ENCODE measurements around the gene VARS2. TPM values are rescaled to one million over a fixed set of nuclear protein-coding genes. Genes with fewer than 3 reads are reported as not detected.
A peak's percentile ranks its signal among the peaks of the same experiment; 100 is the strongest.

VARS2 gene
- polyA plus RNA-seq, 1 donor (not counting 4 experiments of a cell fraction or from before 2014, with no cell fraction given): 13.8 TPM

DNA sequence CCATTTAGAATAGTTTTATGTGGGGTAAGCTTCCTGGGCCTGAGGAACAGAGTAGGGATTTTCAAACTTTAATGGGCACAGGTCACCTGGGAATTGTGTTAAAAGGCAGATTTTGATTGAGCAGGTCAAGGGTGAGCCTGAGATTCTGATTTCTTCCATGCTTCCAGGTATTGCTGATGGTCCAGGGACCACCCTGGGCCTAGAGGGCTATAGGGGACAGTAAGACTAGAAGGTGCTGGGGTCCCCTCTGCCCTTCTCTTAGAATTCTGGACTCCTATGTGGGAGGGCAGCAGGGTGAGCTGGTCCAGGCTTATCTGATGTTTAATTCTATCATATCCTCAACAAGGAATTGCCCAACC, 27.2 kb upstream of the VARS2 start:
- DNase-seq (ENCODE audit: low read depth, low spot score) (no peak), FAIRE-seq (no peak)
- Histone ChIP-seq H3K4me2 (ENCODE audit: control insufficient read depth, extremely low read depth, insufficient read depth, low read depth, low read length) (peak overlapping the region; percentile 86), H3K9me1 (ENCODE audit: control insufficient read depth, extremely low read depth, insufficient read depth, low read length) (peaks cover 8% of the 10 kb centered on the region), H3K36me3 (ENCODE audit: control insufficient read depth in 2 of 2, extremely low read depth in 1 of 2, insufficient read depth in 2 of 2, low read length in 2 of 2) (peaks cover 27 to 35% of the 10 kb centered on the region in 2 experiments), H3K27me3 (ENCODE audit: control insufficient read depth, extremely low read depth, insufficient read depth, low read length) (no peaks in the 10 kb centered on the region), H2AFZ (ENCODE audit: control insufficient read depth, low read length) (no peak overlapping the region), H4K20me1 (ENCODE audit: control insufficient read depth, extremely low read depth, insufficient read depth, low read length) (peaks cover 30% of the 10 kb centered on the region), H3K79me2 (ENCODE audit: control insufficient read depth, insufficient read depth, low read length) (peaks cover 79% of the 10 kb centered on the region), H3K9ac (ENCODE audit: control insufficient read depth, extremely low read depth, insufficient read depth, low read length) (peak overlapping the region; percentile 99), H3K4me1 (ENCODE audit: control insufficient read depth, extremely low read depth, insufficient read depth, low read length) (peaks cover 63% of the 10 kb centered on the region), H3K4me3 (ENCODE audit: control insufficient read depth in 2 of 3, extremely low read depth in 1 of 3, insufficient read depth in 2 of 3, low read depth in 1 of 3, low read length in 3 of 3) (peak overlapping the region; percentile 72 to 87 (median 84)), H3K9me3 (ENCODE audit: control insufficient read depth, low read depth, low read length) (no peaks in the 10 kb centered on the region), H3K27ac (ENCODE audit: control insufficient read depth, insufficient read depth, low read length) (peak overlapping the region; percentile 98)
- TF ChIP-seq, protein P1, sequence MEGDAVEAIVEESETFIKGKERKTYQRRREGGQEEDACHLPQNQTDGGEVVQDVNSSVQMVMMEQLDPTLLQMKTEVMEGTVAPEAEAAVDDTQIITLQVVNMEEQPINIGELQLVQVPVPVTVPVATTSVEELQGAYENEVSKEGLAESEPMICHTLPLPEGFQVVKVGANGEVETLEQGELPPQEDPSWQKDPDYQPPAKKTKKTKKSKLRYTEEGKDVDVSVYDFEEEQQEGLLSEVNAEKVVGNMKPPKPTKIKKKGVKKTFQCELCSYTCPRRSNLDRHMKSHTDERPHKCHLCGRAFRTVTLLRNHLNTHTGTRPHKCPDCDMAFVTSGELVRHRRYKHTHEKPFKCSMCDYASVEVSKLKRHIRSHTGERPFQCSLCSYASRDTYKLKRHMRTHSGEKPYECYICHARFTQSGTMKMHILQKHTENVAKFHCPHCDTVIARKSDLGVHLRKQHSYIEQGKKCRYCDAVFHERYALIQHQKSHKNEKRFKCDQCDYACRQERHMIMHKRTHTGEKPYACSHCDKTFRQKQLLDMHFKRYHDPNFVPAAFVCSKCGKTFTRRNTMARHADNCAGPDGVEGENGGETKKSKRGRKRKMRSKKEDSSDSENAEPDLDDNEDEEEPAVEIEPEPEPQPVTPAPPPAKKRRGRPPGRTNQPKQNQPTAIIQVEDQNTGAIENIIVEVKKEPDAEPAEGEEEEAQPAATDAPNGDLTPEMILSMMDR (optimal IDR thresholded peaks at IDR 0.05 in 1 of 3, IDR thresholded peaks at IDR 0.05 in 1 of 3, conservative IDR thresholded peaks at IDR 0.05 in 1 of 3; ENCODE audit: extremely low read depth in 1 of 3, insufficient read depth in 2 of 3, low read length in 3 of 3): no peak
- no peak for TF ChIP-seq EZH2 (IDR thresholded peaks at IDR 0.05; ENCODE audit: low read length)
- dilution Hi-C loops (cut with MboI; ENCODE audit: extremely low pct_ligation_motif_present, low sequenced_read_pairs): no loop called here

- no peaks in the 10 kb centered on the region for H3K9me3 ChIP-seq (ENCODE audit: control insufficient read depth, low read depth, low read length)
- H3K27me3 ChIP-seq (ENCODE audit: control insufficient read depth, extremely low read depth, insufficient read depth, low read length): no peaks in the 10 kb centered on the region
- H3K79me2 ChIP-seq (ENCODE audit: control insufficient read depth, insufficient read depth, low read length): peaks cover 84% of the 10 kb centered on the region
- DNase-seq (ENCODE audit: low read depth, low spot score): no peak
- peaks cover 40 to 45% of the 10 kb centered on the region in 2 experiments for H3K36me3 ChIP-seq (ENCODE audit: control insufficient read depth in 2 of 2, extremely low read depth in 1 of 2, insufficient read depth in 2 of 2, low read length in 2 of 2)
- peaks cover 30% of the 10 kb centered on the region for H4K20me1 ChIP-seq (ENCODE audit: control insufficient read depth, extremely low read depth, insufficient read depth, low read length)
- peaks cover 55% of the 10 kb centered on the region for H3K4me1 ChIP-seq (ENCODE audit: control insufficient read depth, extremely low read depth, insufficient read depth, low read length)
- H3K4me2 ChIP-seq (ENCODE audit: control insufficient read depth, extremely low read depth, insufficient read depth, low read depth, low read length): no peak overlapping the region
- dilution Hi-C loops (cut with MboI; ENCODE audit: extremely low pct_ligation_motif_present, low sequenced_read_pairs): no loop called here
- peaks cover 8% of the 10 kb centered on the region for H3K9me1 ChIP-seq (ENCODE audit: control insufficient read depth, extremely low read depth, insufficient read depth, low read length)
- TF ChIP-seq, protein P1 (optimal IDR thresholded peaks at IDR 0.05 in 1 of 3, IDR thresholded peaks at IDR 0.05 in 1 of 3, conservative IDR thresholded peaks at IDR 0.05 in 1 of 3; ENCODE audit: extremely low read depth in 1 of 3, insufficient read depth in 2 of 3, low read length in 3 of 3): no peak
- no peak for TF ChIP-seq EZH2 (IDR thresholded peaks at IDR 0.05; ENCODE audit: low read length)
- no peak overlapping the region for H2AFZ ChIP-seq (ENCODE audit: control insufficient read depth, low read length)
- H3K4me3 ChIP-seq (ENCODE audit: control insufficient read depth in 2 of 3, extremely low read depth in 1 of 3, insufficient read depth in 2 of 3, low read depth in 1 of 3, low read length in 3 of 3): no peak overlapping the region
- H3K9ac ChIP-seq (ENCODE audit: control insufficient read depth, extremely low read depth, insufficient read depth, low read length): no peak overlapping the region
- peak overlapping the region; percentile 25 for H3K27ac ChIP-seq (ENCODE audit: control insufficient read depth, insufficient read depth, low read length)
- no peak for FAIRE-seq
Measured at GRCh38 chr6:30887901-30888815, 25.9 kb upstream of the VARS2 start.

Measured in keratinocyte (primary cell).